ENCODE results near the gene WNK1. TPM values are rescaled to one million over a fixed set of nuclear protein-coding genes. Genes with fewer than 3 reads are reported as not detected.

Gene WNK1
- total and polyA plus RNA-seq, 7 donors: 40.7 to 272 (median 230) TPM

DNA sequence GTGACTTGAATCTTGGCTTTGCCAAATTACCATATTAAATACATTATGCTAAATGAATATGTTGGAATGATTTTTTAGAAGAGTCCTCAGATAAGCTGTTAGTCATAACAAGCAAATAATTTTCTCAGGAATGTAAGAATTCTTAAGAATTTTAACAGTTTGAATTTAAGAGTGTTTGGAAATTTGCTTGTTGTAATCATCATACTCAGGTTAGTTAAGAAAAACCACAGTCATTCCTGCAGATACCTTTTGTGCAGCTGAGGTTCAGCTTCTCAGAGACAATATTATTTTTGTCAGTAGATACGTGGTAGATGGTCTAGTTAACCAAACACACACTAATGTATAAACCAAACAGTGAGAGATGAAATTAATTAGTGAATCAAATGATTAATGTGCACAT, 8.9 kb downstream of the WNK1 start:
- Histone ChIP-seq H3K4me1 (peaks cover 62% of the 10 kb centered on the region), H3K27ac (no peak overlapping the region), H3K9me3 (no peaks in the 10 kb centered on the region), H3K36me3 (ENCODE audit: insufficient read depth in 1 of 2, low read depth in 1 of 2) (no peaks in the 10 kb centered on the region), H3K4me3 (no peak overlapping the region), H3K27me3 (ENCODE audit: insufficient read depth in 3 of 3, low read length in 2 of 3) (no peaks in the 10 kb centered on the region)
- no peak for TF ChIP-seq CTCF (IDR thresholded peaks at IDR 0.05)
- DNase-seq (no peak), ATAC-seq (no peak)
- WGBS, 3 donors: 49 to 90% (median 55%) methylated on average over 1 of the region's 1 CpG
- intact Hi-C loops (cut with DNase I): loop anchor here in 1 of 2 donors (5.0 kb wide), 1 partner anchor 51 kb away; no protein-coding TSS in a partner anchor

- Histone ChIP-seq H3K4me3 (no peak overlapping the region), H3K27me3 (ENCODE audit: insufficient read depth in 3 of 3, low read length in 2 of 3) (no peaks in the 10 kb centered on the region), H3K27ac (no peak overlapping the region), H3K4me1 (peaks cover 39% of the 10 kb centered on the region), H3K36me3 (ENCODE audit: insufficient read depth in 1 of 2, low read depth in 1 of 2) (no peaks in the 10 kb centered on the region), H3K9me3 (no peaks in the 10 kb centered on the region)
- ATAC-seq (no peak), DNase-seq (no peak)
- intact Hi-C loops (cut with DNase I): no loop called here
- 96 to 100% (median 100%) methylated on average over 1 of the region's 1 CpG for WGBS, 3 donors
- TF ChIP-seq CTCF (IDR thresholded peaks at IDR 0.05): no peak
These were observed 13.5 kb downstream of the WNK1 start for GRCh38 chr12:765840-766239.

- intact Hi-C loops (cut with DNase I): no loop called here
- ATAC-seq: no peak
- no peak overlapping the region for H3K27ac ChIP-seq
- H3K4me3 ChIP-seq: no peak overlapping the region
- H3K27me3 ChIP-seq (ENCODE audit: insufficient read depth in 3 of 3, low read length in 2 of 3): no peaks in the 10 kb centered on the region
- TF ChIP-seq CTCF (IDR thresholded peaks at IDR 0.05): no peak
- H3K9me3 ChIP-seq: no peaks in the 10 kb centered on the region
- WGBS, 3 donors: 92 to 100% (median 96%) methylated on average over 1 of the region's 1 CpG
- no peaks in the 10 kb centered on the region for H3K36me3 ChIP-seq (ENCODE audit: insufficient read depth in 1 of 2, low read depth in 1 of 2)
- DNase-seq: no peak
- peaks cover 38% of the 10 kb centered on the region for H3K4me1 ChIP-seq
These were observed 16.1 kb downstream of the WNK1 start for GRCh38 chr12:768434-768833.

DNA sequence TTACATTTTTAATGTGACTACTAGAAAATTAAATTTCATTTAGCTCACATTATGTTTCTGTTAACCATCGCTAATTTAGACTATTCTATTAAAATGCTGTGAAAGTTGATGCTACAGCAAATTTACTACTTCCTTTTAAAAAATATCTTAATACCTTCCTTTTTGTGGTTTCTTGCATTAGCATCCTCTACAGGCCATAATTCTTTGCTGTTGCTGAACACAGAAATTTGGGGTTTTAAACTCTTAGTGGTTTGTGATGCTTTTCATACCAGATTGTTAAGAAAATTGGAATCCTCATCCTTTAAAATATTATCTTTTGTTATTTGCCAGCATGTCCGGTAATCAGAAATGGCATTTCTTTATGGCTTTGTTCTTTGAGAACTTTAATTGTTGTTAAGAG, 18.1 kb downstream of the WNK1 start:
- Histone ChIP-seq H3K4me1 (peaks cover 49% of the 10 kb centered on the region), H3K27ac (no peak overlapping the region), H3K36me3 (ENCODE audit: insufficient read depth in 1 of 2, low read depth in 1 of 2) (no peaks in the 10 kb centered on the region), H3K9me3 (no peaks in the 10 kb centered on the region), H3K4me3 (no peak overlapping the region), H3K27me3 (ENCODE audit: insufficient read depth in 3 of 3, low read length in 2 of 3) (no peaks in the 10 kb centered on the region)
- DNase-seq: no peak
- intact Hi-C loops (cut with DNase I): no loop called here
- 70 to 79% (median 76%) methylated on average over 2 of the region's 2 CpGs for WGBS, 3 donors
- no peak for TF ChIP-seq CTCF (IDR thresholded peaks at IDR 0.05)
- no peak for ATAC-seq

- WGBS, 3 donors: 87 to 89% (median 89%) methylated on average over 5 of the region's 5 CpGs
- ATAC-seq: no peak
- intact Hi-C loops (cut with DNase I): no loop called here
These were observed 19.8 kb downstream of the WNK1 start for GRCh38 chr12:772056-772697.

More at GRCh38 chr12:772056-772697, 19.8 kb downstream of the WNK1 start:
- H3K27me3 ChIP-seq (ENCODE audit: insufficient read depth in 3 of 3, low read length in 2 of 3): no peaks in the 10 kb centered on the region
- no peaks in the 10 kb centered on the region for H3K36me3 ChIP-seq (ENCODE audit: insufficient read depth in 1 of 2, low read depth in 1 of 2)
- TF ChIP-seq CTCF (IDR thresholded peaks at IDR 0.05): no peak
- no peak overlapping the region for H3K4me3 ChIP-seq
- DNase-seq: no peak
- no peak overlapping the region for H3K27ac ChIP-seq
- H3K4me1 ChIP-seq: peaks cover 52% of the 10 kb centered on the region
- no peaks in the 10 kb centered on the region for H3K9me3 ChIP-seq
